ENCODE results near the gene IL24. TPM values are rescaled to one million over a fixed set of nuclear protein-coding genes. Genes with fewer than 3 reads are reported as not detected.

The IL24 gene
- total RNA-seq, 1 experiment from 2014 or later = 0.58 TPM

DNA sequence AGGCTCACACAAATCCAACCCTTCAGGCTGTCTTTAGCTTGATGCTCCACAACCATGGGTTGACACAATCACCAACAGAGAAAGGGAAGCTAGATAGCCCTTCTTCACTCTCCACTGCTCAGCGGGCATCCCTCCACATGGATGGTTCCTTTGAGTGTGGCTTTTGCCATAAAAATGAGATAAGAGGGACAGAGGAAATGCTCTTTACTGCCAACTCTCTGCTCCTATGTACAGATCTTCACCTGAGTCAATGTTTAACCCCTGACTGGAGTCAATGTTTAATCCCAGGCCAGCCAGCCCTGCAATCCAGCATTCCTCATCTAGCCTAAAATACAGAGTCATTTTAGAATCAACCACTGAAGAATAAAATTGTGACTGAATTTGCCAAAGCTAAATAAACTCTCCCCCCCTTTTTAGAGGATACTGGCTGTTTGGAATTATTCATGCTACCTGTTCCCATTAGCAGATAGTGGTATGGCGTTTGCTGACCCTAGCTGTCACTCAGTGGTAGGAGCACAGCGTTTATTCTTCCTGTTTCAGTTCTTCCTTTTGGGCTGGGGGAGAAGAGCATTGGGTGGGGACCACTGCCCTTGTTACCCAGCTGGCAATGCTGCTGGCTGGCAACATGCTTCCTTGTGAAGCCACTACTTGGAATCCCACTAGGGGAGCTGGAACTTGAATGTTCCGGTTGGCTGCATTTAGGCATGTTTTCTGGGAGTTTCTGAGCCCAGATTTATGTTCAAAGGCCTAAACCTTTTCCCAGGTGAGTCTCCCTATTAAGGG lies 54.3 kb downstream of the IL24 start:
- H3K4me1 Mint-ChIP-seq (ENCODE audit: insufficient read depth, unreplicated experiment) = peaks cover 8% of the 10 kb centered on the region
- ChIA-PET POLR2A (interaction anchor here (0.7 to 1.8 kb wide), 2 partner anchors 10 to 14 kb away, joined by 3 to 4 read pairs; no protein-coding TSS in a partner anchor), CTCF (interaction anchor here (0.6 to 4.4 kb wide), 9 partner anchors 10 to 469 kb away, joined by 3 to 20 read pairs (median 5); no protein-coding TSS in a partner anchor)
- H3K27me3 Mint-ChIP-seq (ENCODE audit: insufficient read depth, unreplicated experiment) = peaks cover 4% of the 10 kb centered on the region
- no TSS peak for BruUV-seq (replicated peaks)
- H3K9me3 Mint-ChIP-seq (ENCODE audit: unreplicated experiment) = no peaks in the 10 kb centered on the region
- no peak overlapping the region for H3K4me3 Mint-ChIP-seq (ENCODE audit: unreplicated experiment)
- DNase-seq (ENCODE audit: unreplicated experiment) = no peak
- no peak overlapping the region for H3K27ac Mint-ChIP-seq (ENCODE audit: low read depth, unreplicated experiment)
- no peaks in the 10 kb centered on the region for H3K36me3 Mint-ChIP-seq (ENCODE audit: insufficient read depth, unreplicated experiment)
- TF ChIP-seq CTCF (IDR thresholded peaks at IDR 0.05; ENCODE audit: unreplicated experiment) = no peak
- intact Hi-C loops (cut with micrococcal nuclease) = no loop called here

DNA sequence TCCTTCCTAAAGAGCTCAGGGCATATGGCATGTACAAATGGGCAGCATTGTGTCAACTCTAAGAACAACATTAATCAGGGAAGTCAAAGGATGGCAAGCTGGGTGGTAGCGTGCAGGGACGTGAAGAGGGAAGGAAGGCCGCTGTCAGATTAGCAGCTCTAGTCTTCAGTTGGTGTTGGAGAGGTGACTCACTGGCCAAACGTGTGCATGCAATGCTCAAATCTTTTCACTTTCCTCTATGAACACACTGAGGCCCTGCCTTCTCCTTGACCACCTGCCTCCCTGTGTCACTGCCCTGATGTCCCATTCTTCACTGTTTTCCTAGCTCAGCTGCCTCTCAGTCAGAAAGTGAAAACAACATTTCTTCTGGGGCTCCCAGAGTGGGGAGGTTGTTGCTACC lies 54.9 kb downstream of the IL24 start:
- Mint-ChIP-seq H3K27me3 (ENCODE audit: insufficient read depth, unreplicated experiment) (no peaks in the 10 kb centered on the region), H3K36me3 (ENCODE audit: insufficient read depth, unreplicated experiment) (no peaks in the 10 kb centered on the region), H3K27ac (ENCODE audit: low read depth, unreplicated experiment) (no peak overlapping the region), H3K4me3 (ENCODE audit: unreplicated experiment) (no peak overlapping the region), H3K9me3 (ENCODE audit: unreplicated experiment) (no peaks in the 10 kb centered on the region), H3K4me1 (ENCODE audit: insufficient read depth, unreplicated experiment) (peaks cover 8% of the 10 kb centered on the region)
- POLR2A ChIA-PET = interaction anchor here (0.7 to 1.8 kb wide), 2 partner anchors 9 to 15 kb away, joined by 3 to 4 read pairs; no protein-coding TSS in a partner anchor
- TF ChIP-seq CTCF (IDR thresholded peaks at IDR 0.05; ENCODE audit: unreplicated experiment) = no peak
- DNase-seq (ENCODE audit: unreplicated experiment) = peak; percentile 33
- CTCF ChIA-PET = interaction anchor here (0.7 to 4.4 kb wide), 6 partner anchors 18 to 369 kb away, joined by 4 to 20 read pairs (median 6); no protein-coding TSS in a partner anchor
- intact Hi-C loops (cut with micrococcal nuclease) = no loop called here
- no TSS peak for BruUV-seq (replicated peaks)

DNA sequence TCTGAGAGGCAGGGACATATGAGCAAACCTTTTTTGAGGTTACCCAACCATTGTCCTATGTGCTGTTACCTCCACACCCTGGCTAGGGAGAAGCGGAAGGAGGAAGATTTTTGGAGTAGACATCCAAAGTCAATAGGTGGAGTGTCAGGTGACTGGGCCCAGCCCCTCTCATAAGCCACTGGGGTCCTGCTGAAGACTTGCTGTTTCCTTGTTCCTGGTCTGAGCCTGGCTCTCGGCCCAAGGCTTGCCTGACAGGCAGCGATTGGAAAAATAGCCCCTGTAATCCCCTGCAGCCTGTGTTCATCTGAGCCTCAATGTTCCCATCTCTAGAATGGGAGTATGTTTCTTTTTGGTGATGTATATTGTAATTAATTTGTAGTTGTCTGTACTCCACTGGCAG lies 55.9 kb downstream of the IL24 start:
- ChIA-PET POLR2A (interaction anchor here (1.0 kb wide), 1 partner anchor 9 kb away, joined by 4 read pairs; no protein-coding TSS in a partner anchor), CTCF (interaction anchor here (1.1 to 2.3 kb wide), 4 partner anchors 29 to 492 kb away, joined by 3 to 12 read pairs (median 4); no protein-coding TSS in a partner anchor)
- no peak for TF ChIP-seq CTCF (IDR thresholded peaks at IDR 0.05; ENCODE audit: unreplicated experiment)
- DNase-seq (ENCODE audit: unreplicated experiment) = no peak
- H3K9me3 Mint-ChIP-seq (ENCODE audit: unreplicated experiment) = no peaks in the 10 kb centered on the region
- no peaks in the 10 kb centered on the region for H3K27me3 Mint-ChIP-seq (ENCODE audit: insufficient read depth, unreplicated experiment)
- intact Hi-C loops (cut with micrococcal nuclease) = no loop called here
- no peak overlapping the region for H3K4me3 Mint-ChIP-seq (ENCODE audit: unreplicated experiment)
- peaks cover 8% of the 10 kb centered on the region for H3K4me1 Mint-ChIP-seq (ENCODE audit: insufficient read depth, unreplicated experiment)
- no peaks in the 10 kb centered on the region for H3K36me3 Mint-ChIP-seq (ENCODE audit: insufficient read depth, unreplicated experiment)
- no peak overlapping the region for H3K27ac Mint-ChIP-seq (ENCODE audit: low read depth, unreplicated experiment)
- BruUV-seq (replicated peaks) = no TSS peak

GRCh38 chr1:206953626-206954025 lies 56.4 kb downstream of the IL24 start:
- no TSS peak for BruUV-seq (replicated peaks)
- no peak for TF ChIP-seq CTCF (IDR thresholded peaks at IDR 0.05; ENCODE audit: unreplicated experiment)
- Mint-ChIP-seq H3K27ac (ENCODE audit: low read depth, unreplicated experiment) (no peak overlapping the region), H3K4me1 (ENCODE audit: insufficient read depth, unreplicated experiment) (peaks cover 8% of the 10 kb centered on the region), H3K9me3 (ENCODE audit: unreplicated experiment) (no peaks in the 10 kb centered on the region), H3K27me3 (ENCODE audit: insufficient read depth, unreplicated experiment) (no peaks in the 10 kb centered on the region), H3K4me3 (ENCODE audit: unreplicated experiment) (no peak overlapping the region), H3K36me3 (ENCODE audit: insufficient read depth, unreplicated experiment) (no peaks in the 10 kb centered on the region)
- ChIA-PET CTCF (interaction anchor here (1.0 to 1.9 kb wide), 6 partner anchors 32 to 492 kb away, joined by 3 to 6 read pairs (median 4); partner anchors contain the start of gene FCMR), POLR2A (interaction anchor here (1.0 to 1.2 kb wide), 2 partner anchors 8 to 180 kb away, joined by 3 to 4 read pairs; no protein-coding TSS in a partner anchor)
- intact Hi-C loops (cut with micrococcal nuclease) = no loop called here
- DNase-seq (ENCODE audit: unreplicated experiment) = no peak

Measured in MCF 10A (cell line).